Stomach (tissue), 4 donors: ENCODE data around the gene ELMOD1.

Experiments
- POLR2A ChIP-seq, 4 donors: fragments of 450-650 bp; IDR thresholded peaks; one replicate each; pipeline ENCODE4 v1.6.1; 2016; ENCODE audit warnings: antibody characterized with exemption in 4 of 4, control low read depth in 2 of 4, mild to moderate bottlenecking in 1 of 4, moderate library complexity in 1 of 4
- TF ChIP-seq, protein P1 (sequence below), 7 experiments: fragments of 450-650 bp in 4 of 7; fragments of 200-600 bp in 3 of 7; sonication (generic) in 3 of 7; IDR thresholded peaks; one replicate each; pipeline ENCODE4 v1.5.1; 2016 to 2019; ENCODE audit warnings: antibody characterized with exemption in 7 of 7, control low read depth in 2 of 7, mild to moderate bottlenecking in 1 of 7

DNA sequence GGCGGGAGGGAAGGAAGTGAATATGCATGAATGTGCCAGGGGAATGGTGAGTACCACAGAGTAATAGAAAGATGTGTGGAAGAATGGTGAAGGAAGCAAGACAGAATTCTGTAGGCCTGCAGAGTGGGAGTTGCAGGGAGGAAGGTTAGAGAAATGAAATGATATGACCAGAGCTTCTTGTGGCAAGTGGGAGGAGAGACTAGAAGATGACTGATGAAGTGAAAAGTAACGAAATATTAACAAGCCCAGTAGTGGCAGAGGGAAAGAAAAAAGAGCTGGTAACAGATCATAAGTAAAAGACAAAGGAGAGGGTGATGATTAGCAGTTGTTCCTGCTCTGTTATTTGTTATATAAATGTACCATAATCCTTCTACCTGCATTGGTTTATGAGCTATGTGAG, 24.4 kb upstream of the ELMOD1 start:
- TF ChIP-seq POLR2A (IDR thresholded peaks at IDR 0.05): no peak
- TF ChIP-seq, protein P1, sequence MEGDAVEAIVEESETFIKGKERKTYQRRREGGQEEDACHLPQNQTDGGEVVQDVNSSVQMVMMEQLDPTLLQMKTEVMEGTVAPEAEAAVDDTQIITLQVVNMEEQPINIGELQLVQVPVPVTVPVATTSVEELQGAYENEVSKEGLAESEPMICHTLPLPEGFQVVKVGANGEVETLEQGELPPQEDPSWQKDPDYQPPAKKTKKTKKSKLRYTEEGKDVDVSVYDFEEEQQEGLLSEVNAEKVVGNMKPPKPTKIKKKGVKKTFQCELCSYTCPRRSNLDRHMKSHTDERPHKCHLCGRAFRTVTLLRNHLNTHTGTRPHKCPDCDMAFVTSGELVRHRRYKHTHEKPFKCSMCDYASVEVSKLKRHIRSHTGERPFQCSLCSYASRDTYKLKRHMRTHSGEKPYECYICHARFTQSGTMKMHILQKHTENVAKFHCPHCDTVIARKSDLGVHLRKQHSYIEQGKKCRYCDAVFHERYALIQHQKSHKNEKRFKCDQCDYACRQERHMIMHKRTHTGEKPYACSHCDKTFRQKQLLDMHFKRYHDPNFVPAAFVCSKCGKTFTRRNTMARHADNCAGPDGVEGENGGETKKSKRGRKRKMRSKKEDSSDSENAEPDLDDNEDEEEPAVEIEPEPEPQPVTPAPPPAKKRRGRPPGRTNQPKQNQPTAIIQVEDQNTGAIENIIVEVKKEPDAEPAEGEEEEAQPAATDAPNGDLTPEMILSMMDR (IDR thresholded peaks at IDR 0.05): no peak
